CD4-positive, alpha-beta T cell (primary cell): ENCODE results near the gene SLC16A9. TPM values are rescaled to one million over a fixed set of nuclear protein-coding genes. Genes with fewer than 3 reads are reported as not detected.

Experiments used
- ATAC-seq: fragments of 200-7000 bp; cut with Tn5 transposase; one replicate; pipeline ENCODE4 v1.10.0; 2022; ENCODE audit warnings: mild to moderate bottlenecking; ENCODE audit not compliant: poor library complexity
- CTCF ChIA-PET: fragments of 350-600 bp; sonication (Branson Sonifier 250); formaldehyde crosslinking; loops from one replicate; lab custom pipeline; 2021; ENCODE audit warnings: antibody characterized with exemption, inconsistent platforms; lab: Charles Lee
- POLR2A ChIA-PET: fragments of 350-600 bp; sonication (Branson Sonifier 250); formaldehyde crosslinking; loops from one replicate; lab custom pipeline; 2021; ENCODE audit warnings: antibody characterized with exemption, inconsistent platforms; lab: Charles Lee
- DNase-seq, 14 experiments: peaks; one replicate each; pipeline ENCODE4 v3.0.0-alpha.2; 2013 to 2020; ENCODE audit warnings: mixed read lengths in 2 of 14
- H3K27ac ChIP-seq, 2 donors: one replicate each; pipeline versions ENCODE4 v1.5.1 to v1.7.0; 2013; ENCODE audit warnings: low read length in 2 of 2, low read depth in 1 of 2, mild to moderate bottlenecking in 1 of 2
- H3K27me3 ChIP-seq, 2 experiments: 1 replicate in 1 of 2; 2 replicates in 1 of 2; pipeline versions ENCODE4 v1.6.1 to v1.7.0; 2013; ENCODE audit warnings: low read length in 2 of 2, control low read depth in 1 of 2, mild to moderate bottlenecking in 1 of 2, moderate library complexity in 1 of 2; ENCODE audit not compliant: insufficient read depth in 2 of 2, control insufficient read depth in 1 of 2
- H3K36me3 ChIP-seq: one replicate; pipeline ENCODE4 v1.6.1; 2013; ENCODE audit warnings: low read length, control low read depth; ENCODE audit not compliant: insufficient read depth
- H3K4me1 ChIP-seq: one replicate; pipeline ENCODE4 v1.6.1; 2013; ENCODE audit warnings: low read length, control low read depth; ENCODE audit not compliant: insufficient read depth
- H3K4me3 ChIP-seq: one replicate; pipeline ENCODE4 v1.5.1; 2013; ENCODE audit warnings: mild to moderate bottlenecking, low read length, moderate library complexity
- H3K9me3 ChIP-seq, 2 experiments: 1 replicate in 1 of 2; 2 replicates in 1 of 2; pipeline versions ENCODE4 v1.6.1 to v1.7.0; 2013; ENCODE audit warnings: low read length in 2 of 2, mild to moderate bottlenecking in 2 of 2, control low read depth in 1 of 2, moderate library complexity in 1 of 2; ENCODE audit not compliant: control insufficient read depth in 1 of 2, insufficient read depth in 1 of 2
- H3K27ac Mint-ChIP-seq: one replicate; pipeline ENCODE4 v1.8.0; 2020; ENCODE audit warnings: mixed read lengths
- H3K27me3 Mint-ChIP-seq: one replicate; pipeline ENCODE4 v1.8.0; 2021; ENCODE audit warnings: mixed read lengths
- H3K36me3 Mint-ChIP-seq: one replicate; pipeline ENCODE4 v1.8.0; 2021; ENCODE audit warnings: low read depth, mixed read lengths
- H3K4me1 Mint-ChIP-seq: one replicate; pipeline ENCODE4 v1.8.0; 2021; ENCODE audit warnings: low read depth, mixed read lengths
- H3K4me3 Mint-ChIP-seq: one replicate; pipeline ENCODE4 v1.8.0; 2020; ENCODE audit warnings: mild to moderate bottlenecking, mixed read lengths
- H3K9me3 Mint-ChIP-seq: one replicate; pipeline ENCODE4 v1.8.0; 2020; ENCODE audit warnings: mixed read lengths
- CTCF ChIP-seq: fragments of 200-600 bp; IDR thresholded peaks from one replicate; pipeline ENCODE4 v1.8.0; 2022; ENCODE audit warnings: antibody characterized with exemption, mild to moderate bottlenecking
- intact Hi-C, 2 experiments: fragments of 100-400 bp; cut with DNase I in 1 of 2; cut with micrococcal nuclease in 1 of 2; formaldehyde crosslinking; loops; one replicate each; pipeline versions ENCODE4 v1.15.1 to v1.9.0; 2023 to 2025; cut with DNase I, micrococcal nuclease
- total RNA-seq, 174 experiments: library from RNA in 2 of 174; stranded (reverse) in 2 of 174; gene quantifications; one replicate each; pipeline ENCODE4 v1.2.3 and lab custom pipeline; 2021 to 2026

The SLC16A9 gene
- total RNA-seq, 2 experiments from 2014 or later, result not detected

- ATAC-seq (no peak), DNase-seq (no peak)
- Mint-ChIP-seq H3K9me3 (no peaks in the 10 kb centered on the region), H3K27me3 (peaks cover 47% of the 10 kb centered on the region), H3K4me1 (no peaks in the 10 kb centered on the region), H3K27ac (no peak overlapping the region), H3K4me3 (no peak overlapping the region), H3K36me3 (no peaks in the 10 kb centered on the region)
- Histone ChIP-seq H3K36me3 (no peaks in the 10 kb centered on the region), H3K4me1 (no peaks in the 10 kb centered on the region), H3K9me3 (peaks cover 0 to 4% of the 10 kb centered on the region in 2 experiments), H3K27ac (no peak overlapping the region), H3K4me3 (no peak overlapping the region), H3K27me3 (peaks cover 3 to 4% of the 10 kb centered on the region in 2 experiments)
- intact Hi-C loops, result no loop called here
- ChIA-PET POLR2A (no interaction called here), CTCF (no interaction called here)
- TF ChIP-seq CTCF, result no peak
These were observed 11.3 kb downstream of the SLC16A9 start for GRCh38 chr10:59698326-59698725.

GRCh38 chr10:59695637-59696036 is 14.0 kb downstream of the SLC16A9 start:
- TF ChIP-seq CTCF, result no peak
- Histone ChIP-seq H3K27ac (no peak overlapping the region), H3K27me3 (no peaks in the 10 kb centered on the region), H3K36me3 (no peaks in the 10 kb centered on the region), H3K4me3 (no peak overlapping the region), H3K9me3 (peaks cover 0 to 4% of the 10 kb centered on the region in 2 experiments), H3K4me1 (no peaks in the 10 kb centered on the region)
- CTCF ChIA-PET, result no interaction called here
- Mint-ChIP-seq H3K27me3 (peaks cover 23% of the 10 kb centered on the region), H3K27ac (no peak overlapping the region), H3K36me3 (no peaks in the 10 kb centered on the region), H3K4me3 (no peak overlapping the region), H3K4me1 (no peaks in the 10 kb centered on the region), H3K9me3 (no peaks in the 10 kb centered on the region)
- intact Hi-C loops, result no loop called here
- POLR2A ChIA-PET, result no interaction called here
- no peak for ATAC-seq
- DNase-seq, result no peak

DNA sequence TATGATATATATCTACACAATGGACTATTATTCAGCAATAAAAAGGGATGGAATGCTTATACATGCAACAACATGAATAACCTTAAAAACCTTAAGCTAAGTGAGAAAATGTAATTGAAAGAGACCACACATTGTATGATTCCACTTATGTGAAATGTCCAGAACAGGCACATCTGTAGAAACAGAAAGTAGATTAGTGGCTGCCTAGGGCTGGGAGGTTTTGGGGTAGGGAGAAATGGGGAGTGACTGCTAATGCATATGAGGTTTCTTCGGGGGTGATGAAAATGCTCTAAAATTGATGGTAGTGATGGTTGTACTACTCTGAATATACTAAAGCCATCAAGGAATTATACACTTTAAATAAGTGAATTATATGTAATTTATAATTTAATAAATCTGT is 14.7 kb downstream of the SLC16A9 start:
- DNase-seq, result no peak
- ChIA-PET CTCF (no interaction called here), POLR2A (no interaction called here)

More for the DNA sequence above, 14.7 kb downstream of the SLC16A9 start:
- no peaks in the 10 kb centered on the region for H3K9me3 Mint-ChIP-seq
- no peak for TF ChIP-seq CTCF
- Histone ChIP-seq H3K4me1 (no peaks in the 10 kb centered on the region), H3K4me3 (no peak overlapping the region), H3K9me3 (peaks cover 0 to 4% of the 10 kb centered on the region in 2 experiments), H3K27me3 (no peaks in the 10 kb centered on the region), H3K27ac (no peak overlapping the region), H3K36me3 (no peaks in the 10 kb centered on the region)
- ATAC-seq, result no peak
- no peaks in the 10 kb centered on the region for H3K36me3 Mint-ChIP-seq
- H3K4me1 Mint-ChIP-seq, result no peaks in the 10 kb centered on the region
- H3K4me3 Mint-ChIP-seq, result no peak overlapping the region
- no peak overlapping the region for H3K27ac Mint-ChIP-seq
- intact Hi-C loops, result no loop called here
- H3K27me3 Mint-ChIP-seq, result peaks cover 18% of the 10 kb centered on the region
